HG03139 (cell line): ENCODE data around the gene CDC42BPA.
"Not testable (repeated sequence)": the region's sequence is repeated elsewhere in the genome, so short reads cannot be mapped to it uniquely, and the experiment has no call there.

ENCODE experiments used
- ATAC-seq: cut with Tn5 transposase; IDR thresholded peaks from one replicate; pipeline ENCODE4 v1.9.1; 2021; ENCODE audit not compliant: unreplicated experiment

Gene CDC42BPA

GRCh38 chr1:227002531-227003049 is 315.7 kb downstream of the CDC42BPA start:
- ATAC-seq: no peak

- ATAC-seq: not testable (repeated sequence)
Observed at GRCh38 chr1:226999579-226999978, 318.7 kb downstream of the CDC42BPA start.

- peak; percentile 82 for ATAC-seq
Observed at GRCh38 chr1:226995365-226996332, 322.6 kb downstream of the CDC42BPA start.

GRCh38 chr1:226994586-226995364 is 323.5 kb downstream of the CDC42BPA start:
- no peak for ATAC-seq

GRCh38 chr1:226993814-226994585 is 324.3 kb downstream of the CDC42BPA start:
- ATAC-seq: no peak

- ATAC-seq: no peak
Observed at GRCh38 chr1:226991920-226992319, 326.4 kb downstream of the CDC42BPA start.

- peak; percentile 56 for ATAC-seq
Observed at GRCh38 chr1:226990133-226990716, 328.1 kb downstream of the CDC42BPA start.

- no peak for ATAC-seq
Observed at GRCh38 chr1:226989085-226989920, 329.0 kb downstream of the CDC42BPA start.

- no peak for ATAC-seq
Observed at GRCh38 chr1:226988334-226988666, 330.0 kb downstream of the CDC42BPA start.

- ATAC-seq: no peak
Observed at GRCh38 chr1:226987623-226988333, 330.5 kb downstream of the CDC42BPA start.

GRCh38 chr1:226987179-226987536 is 331.1 kb downstream of the CDC42BPA start:
- no peak for ATAC-seq

GRCh38 chr1:226986496-226987178 is 331.7 kb downstream of the CDC42BPA start:
- ATAC-seq: no peak

GRCh38 chr1:226985839-226986463 is 332.3 kb downstream of the CDC42BPA start:
- no peak for ATAC-seq

GRCh38 chr1:226985239-226985838 is 333.0 kb downstream of the CDC42BPA start:
- ATAC-seq: no peak

GRCh38 chr1:226984521-226985238 is 333.6 kb downstream of the CDC42BPA start:
- ATAC-seq: no peak

GRCh38 chr1:226983992-226984364 is 334.3 kb downstream of the CDC42BPA start:
- ATAC-seq: no peak
